Lower leg skin (tissue), 3 donors: Measurements from ENCODE around the gene RAP1GAP2.

Experiments used
- CTCF ChIP-seq, 3 donors: fragments of 450-650 bp; IDR thresholded peaks; one replicate each; pipeline ENCODE4 v1.5.1; 2016; ENCODE audit warnings: antibody characterized with exemption in 3 of 3, mild to moderate bottlenecking in 3 of 3, moderate library complexity in 2 of 3
- POLR2A ChIP-seq, 2 donors: fragments of 450-650 bp; IDR thresholded peaks; one replicate each; pipeline ENCODE4 v1.6.1; 2016 to 2017; ENCODE audit warnings: antibody characterized with exemption in 2 of 2, mild to moderate bottlenecking in 1 of 2, moderate library complexity in 1 of 2

GRCh38 chr17:2777242-2777867 lies 18.9 kb upstream of the RAP1GAP2 start:
- TF ChIP-seq POLR2A (IDR thresholded peaks at IDR 0.05) = no peak
- TF ChIP-seq CTCF (IDR thresholded peaks at IDR 0.05) = no peak
